NCI-H187 (cell line): ENCODE results near the gene DIAPH2.

Source experiments
- DNase-seq, 2 experiments: peaks; one replicate each; lab custom pipeline; 2025; lab: John Stamatoyannopoulos, UW

The DIAPH2 gene

DNA sequence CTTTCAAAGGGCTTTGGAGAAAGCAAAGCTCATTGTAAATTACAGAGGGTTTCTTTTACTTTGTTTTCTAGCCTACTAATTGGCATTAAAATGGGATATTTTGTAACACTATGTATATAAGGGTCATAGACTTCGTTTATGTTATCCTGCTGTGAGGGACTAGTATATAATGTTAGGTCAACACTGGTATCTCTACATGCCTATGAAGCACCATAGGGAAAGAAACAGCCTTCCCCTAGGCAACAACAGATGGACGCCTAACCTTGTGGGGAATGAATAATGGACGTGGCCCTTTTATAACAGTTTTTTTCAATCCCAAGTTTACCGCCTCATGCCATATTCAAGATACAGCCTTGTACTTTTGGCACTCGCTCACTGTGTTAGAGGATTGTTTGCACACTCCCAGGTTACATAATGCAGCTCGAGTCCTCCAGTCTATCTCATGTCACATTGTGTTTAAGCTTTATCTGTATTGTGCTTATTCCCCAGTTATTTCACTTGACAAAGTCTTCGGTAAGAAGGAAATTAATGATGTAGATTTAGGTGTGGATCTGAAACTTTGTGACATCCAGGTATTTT, 910.1 kb downstream of the DIAPH2 start:
- DNase-seq = no peak

DNA sequence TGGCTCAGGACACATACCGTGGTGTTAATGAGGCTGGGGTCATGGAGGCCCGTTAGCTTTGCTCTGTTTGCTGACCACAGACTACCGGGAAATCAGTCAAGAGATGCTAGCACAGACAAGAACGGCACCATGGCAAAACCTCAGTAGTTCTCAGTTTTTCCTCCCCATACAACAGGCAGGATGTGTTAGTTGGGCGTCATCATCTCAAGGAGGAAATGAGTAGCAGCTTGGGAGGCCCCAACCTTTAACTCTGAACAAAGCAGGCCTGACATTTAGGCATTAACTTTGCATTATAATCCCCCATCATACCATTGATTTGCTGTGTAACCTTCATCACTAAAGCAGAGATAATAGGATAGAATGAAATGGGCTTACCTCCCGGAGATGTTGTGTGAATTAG, 913.3 kb downstream of the DIAPH2 start:
- DNase-seq = no peak

DNA sequence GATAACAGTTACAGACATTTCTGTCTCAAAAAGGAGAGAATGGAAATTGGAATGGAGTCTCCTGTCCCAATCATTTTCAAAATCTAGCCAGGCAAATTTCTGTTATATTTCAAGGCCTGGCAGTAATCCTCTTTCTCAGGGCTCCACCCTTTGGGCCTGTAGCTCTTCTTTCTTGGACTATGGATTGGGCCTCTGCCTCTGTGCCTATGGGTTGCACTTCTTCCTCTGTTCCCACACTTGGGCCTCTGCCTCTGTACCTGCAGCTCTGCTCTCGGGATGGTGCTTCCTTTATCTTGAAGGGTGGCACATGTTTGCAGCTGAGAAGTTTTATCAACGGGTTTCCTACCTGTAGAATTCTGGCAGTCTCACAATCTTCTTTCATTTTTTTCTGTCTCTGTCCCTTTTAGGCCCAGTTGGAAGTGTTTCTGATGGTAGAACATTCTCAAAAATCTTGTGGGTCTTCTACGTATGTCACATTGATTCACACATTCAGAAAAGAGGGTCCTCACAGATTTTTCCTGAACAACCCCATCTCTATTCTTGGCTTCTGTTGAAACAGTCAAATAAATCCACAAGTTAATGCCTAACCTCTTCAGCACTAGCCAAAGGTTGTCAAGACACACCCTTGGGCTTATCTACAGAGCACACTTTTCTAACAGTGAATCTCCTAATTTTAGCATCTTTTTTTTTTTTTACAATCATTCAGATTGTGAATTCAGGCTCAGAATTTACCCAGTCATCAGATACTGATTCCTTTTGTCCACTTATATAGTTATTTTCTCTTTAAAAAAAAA, 918.0 kb downstream of the DIAPH2 start:
- DNase-seq = no peak

DNA sequence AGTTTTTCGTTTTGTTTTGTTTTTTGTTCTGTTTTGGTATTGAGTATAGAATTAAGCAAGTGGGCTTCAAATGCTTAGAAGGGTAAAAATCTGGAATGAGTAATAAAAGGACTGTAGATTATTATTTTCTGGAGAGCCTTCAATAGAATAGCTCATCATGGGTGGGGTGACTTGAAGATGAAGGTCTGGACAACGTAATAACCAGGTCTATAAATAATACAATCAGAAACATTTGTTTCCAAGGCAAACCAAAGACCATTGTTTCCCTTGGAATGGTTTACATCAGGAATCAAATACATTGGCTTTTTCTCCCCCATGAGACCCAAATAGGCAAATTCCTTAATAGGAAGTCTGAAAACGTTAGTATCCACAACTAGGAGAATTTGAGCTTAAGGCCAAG, 920.6 kb downstream of the DIAPH2 start:
- DNase-seq = no peak

DNA sequence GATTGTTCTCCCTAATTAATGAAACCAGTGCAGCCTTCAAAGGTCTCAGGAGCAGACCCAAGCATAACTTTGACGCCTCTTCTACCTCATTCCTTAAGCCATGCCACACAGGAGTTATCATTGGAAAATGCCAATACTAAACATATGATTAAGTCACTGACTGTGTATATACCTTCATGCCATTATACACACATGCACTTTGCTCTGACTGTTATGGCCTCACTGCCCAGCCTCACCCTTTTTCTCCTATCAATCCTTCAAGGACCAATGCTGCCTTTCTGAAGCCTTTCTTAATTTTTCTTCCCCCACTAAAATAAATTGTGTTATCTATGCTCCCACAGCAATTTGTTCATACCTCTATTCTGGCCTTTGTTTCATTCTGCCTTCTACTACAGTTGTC, 924.7 kb downstream of the DIAPH2 start:
- no peak for DNase-seq

DNA sequence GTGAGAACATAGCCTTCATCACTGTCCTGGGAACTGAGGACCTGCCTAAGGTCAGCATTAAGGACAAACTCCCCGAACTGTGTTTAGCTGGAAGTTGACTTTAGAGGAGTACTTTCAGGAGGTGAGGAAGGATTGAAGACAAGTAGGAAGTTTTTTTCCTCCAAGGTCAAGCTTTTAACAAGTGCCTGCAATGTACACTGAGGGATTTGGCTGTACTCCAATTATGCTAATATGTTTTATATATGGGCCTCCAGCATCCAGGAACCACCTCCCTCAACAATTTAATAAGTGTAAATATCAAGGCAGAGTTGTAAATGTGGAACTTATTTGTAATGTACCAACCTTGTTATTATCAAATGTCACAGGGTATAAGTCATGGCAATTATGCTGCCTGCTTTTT, 925.3 kb downstream of the DIAPH2 start:
- no peak for DNase-seq

DNA sequence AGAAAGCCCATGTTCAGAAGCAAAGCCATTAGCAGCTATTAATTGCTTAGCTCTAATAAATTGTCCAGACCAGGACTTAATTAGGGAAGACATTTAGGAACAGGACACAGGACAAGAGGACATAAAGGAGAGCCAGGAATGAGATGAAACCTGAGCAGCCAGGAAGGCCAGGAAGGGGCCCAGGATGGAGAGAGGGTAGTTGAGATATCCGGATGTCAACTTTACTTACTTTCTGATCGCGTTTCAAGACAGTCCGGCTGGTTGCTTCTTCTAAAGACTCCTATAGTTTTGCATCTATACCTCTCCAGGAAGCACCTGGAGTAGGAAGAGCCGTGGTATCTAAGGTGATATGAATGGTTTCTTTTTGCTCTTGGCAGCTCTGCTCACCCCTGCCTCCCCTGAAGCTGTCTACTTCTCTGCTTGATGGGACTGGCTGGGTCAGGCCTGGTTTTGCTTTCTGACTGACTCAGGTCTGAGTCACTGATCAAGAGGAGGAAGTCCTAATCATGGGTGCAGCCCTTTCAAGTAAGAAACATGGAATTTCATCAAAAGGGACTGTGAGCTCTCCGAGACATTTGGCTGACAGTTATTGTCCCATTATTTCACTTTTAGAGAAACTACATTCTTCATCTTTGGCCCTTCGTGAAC, 932.4 kb downstream of the DIAPH2 start:
- no peak for DNase-seq

DNA sequence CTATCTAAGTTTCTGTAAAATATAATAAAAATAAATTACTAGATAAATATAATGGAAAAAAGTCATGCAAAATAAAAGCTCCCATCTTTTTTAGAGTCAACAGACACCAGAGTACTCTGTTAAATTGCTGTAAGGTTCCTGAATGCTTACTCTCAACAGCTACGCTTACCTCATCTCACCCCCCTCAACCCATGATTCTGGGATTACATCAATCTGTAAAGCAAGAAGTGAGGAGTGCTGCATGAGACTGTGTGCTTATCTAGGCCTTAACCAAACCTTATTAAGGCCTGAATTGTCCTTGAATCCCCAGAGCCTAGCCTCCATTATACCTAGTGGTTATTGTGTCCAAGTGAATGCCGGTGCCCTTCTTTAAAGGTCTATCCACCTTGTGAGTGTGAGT, 934.9 kb downstream of the DIAPH2 start:
- DNase-seq = no peak

DNA sequence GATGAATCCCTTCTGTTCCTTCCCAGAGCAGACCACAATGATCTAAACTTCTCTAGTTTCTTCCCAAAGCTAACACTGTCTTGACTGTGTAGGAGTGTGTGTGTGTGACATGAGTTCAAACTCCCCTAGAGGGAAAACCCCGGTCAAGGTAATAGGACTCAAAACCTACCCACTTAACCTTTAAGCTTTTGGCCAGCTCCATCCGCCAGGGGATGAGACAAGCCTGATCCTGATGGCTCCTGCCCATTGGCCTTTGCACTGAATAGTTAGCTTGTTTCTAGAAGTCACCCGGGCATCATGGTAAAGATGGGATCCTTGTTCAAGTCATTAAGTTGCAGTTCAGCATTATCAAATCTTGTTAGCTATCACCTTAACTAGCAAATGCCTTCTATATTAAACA, 937.5 kb downstream of the DIAPH2 start:
- DNase-seq = no peak

DNA sequence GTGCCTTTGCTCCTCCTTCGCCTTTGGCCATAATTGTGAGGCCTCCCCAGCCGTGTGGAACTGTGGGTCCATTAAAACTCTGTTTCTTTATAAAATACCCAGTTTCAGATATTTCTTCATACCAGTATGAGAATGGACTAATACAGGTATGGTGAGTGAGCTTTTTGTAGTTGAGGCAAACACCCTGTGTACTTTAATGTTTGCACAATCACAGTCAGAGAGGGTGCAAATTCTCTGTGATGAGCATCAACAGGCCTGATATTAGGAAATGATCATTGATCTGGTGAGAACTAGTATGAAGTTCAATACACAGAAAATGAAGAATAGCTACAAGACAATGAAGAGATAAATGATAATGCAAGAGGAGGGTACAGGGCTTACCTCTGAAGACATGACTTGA, 943.7 kb downstream of the DIAPH2 start:
- DNase-seq = no peak

DNA sequence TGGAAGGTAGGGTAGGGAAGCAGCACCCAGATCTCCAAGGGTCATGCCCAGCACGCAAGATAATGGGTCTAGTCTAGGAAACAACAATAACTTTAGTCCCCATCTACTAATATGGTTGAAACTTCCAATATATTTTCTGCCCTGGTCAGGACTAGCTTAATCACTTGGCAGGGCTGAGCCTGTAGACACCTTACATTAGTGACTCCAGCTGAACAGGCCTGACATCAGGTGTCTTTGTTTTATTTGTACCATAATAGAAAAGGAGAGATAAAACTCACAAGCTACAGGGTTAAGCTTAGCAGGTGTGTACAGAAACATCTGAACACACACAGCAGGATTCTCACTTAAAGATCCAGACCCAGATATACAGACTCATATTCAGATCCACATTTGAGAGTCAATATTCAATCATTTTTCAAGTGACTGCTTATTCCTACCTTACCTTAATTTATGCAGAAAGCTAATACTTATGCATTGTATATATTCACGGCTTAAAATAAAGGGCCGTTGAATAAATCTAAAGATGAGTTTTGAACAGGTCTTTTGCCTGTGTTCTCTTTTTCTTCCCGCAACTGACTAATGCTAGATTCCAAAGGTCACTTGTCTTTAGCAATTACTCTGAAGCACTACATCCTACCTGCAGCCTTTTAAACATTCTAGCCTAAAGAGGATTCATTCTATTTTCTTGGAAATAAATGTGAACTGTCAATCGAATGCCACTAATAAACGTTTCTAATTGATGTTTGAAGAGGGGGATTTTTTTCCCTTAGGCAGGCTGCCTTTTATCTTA, 944.4 kb downstream of the DIAPH2 start:
- no peak for DNase-seq

DNA sequence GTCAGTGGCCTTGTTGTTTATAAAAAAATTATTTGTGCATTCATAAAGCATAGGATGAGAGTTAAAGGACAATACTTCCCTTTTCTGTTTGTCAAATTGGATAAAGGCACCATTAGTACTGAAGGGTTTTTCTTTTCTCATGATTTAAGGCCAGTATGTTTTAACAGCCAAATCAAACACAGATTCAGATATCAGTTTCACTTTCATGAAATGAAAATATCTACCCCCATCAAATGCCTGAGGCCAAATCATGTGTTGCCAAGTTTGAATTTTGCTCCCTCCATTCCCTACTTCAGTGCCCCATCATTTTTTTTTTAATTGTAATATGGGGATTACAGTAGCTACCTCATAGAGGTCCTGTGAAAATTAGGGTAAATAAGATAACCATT, 944.9 kb downstream of the DIAPH2 start:
- DNase-seq = no peak

DNA sequence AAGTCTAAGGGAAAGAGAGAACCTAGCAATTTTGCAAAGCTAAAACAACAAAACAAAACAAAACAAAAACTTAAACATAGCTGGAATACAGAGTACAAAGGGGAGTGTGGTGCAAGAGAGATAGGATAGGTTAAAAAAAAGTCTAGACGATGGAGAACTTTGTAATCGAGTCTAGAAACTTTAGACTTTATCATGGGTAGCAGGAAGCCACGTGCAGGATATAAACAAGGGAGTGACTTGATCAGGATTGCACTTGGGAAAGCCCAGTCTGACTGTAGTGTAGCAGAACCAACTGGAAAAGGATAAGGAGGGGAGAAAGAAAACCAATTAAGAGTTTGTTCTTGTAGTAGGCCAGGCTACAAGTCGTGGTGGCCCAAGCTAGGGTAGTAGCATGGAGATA, 949.2 kb downstream of the DIAPH2 start:
- DNase-seq = no peak

DNA sequence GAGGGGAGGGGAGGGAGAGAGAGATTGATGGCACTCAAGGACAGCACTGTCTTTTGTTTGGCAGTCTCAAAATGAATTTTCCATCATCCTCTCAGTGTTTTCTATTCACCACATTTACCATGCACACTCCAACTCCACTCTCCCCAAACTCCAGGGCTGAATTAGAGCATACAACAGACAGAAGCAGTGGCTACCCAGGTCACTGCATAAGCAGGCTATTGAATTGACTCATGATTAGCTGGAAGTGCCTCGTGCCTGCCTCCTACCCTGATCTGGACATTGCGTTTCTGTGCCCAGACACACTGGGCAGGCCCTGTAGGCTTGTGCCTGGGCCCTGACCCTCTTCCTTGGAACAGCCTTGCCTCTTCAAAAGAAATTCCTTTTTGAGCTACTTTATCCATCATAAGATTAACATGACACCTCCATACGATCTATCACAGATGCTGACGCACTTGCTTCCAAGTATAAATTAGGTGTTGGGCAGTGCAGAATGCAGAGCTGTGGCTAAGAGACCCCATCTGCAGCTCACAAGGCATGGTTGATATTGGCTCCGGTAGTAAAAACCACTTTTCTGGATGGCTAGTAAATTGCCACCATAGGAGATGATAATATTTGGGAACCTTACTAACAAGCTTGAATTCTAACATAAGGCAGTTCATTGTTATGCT, 952.0 kb downstream of the DIAPH2 start:
- DNase-seq = no peak

DNA sequence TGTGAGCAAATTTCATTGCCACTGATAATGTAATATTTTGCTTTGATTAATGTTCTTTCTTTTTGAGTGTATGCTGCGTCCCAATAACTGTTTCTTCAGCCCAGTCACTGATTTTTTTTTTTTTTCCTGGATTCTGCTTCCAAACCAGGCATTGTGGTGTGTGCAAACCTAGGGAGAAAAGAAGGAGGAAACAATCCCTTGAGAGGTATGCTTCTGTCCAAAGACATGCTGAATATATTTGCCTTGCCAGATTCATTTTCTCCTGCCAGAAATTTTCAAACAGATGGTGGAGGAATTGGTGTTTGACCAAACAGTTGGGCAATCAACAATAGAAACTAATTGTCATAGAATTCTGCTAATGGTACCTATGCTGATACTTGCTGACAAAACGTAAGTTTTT, 952.6 kb downstream of the DIAPH2 start:
- no peak for DNase-seq

DNA sequence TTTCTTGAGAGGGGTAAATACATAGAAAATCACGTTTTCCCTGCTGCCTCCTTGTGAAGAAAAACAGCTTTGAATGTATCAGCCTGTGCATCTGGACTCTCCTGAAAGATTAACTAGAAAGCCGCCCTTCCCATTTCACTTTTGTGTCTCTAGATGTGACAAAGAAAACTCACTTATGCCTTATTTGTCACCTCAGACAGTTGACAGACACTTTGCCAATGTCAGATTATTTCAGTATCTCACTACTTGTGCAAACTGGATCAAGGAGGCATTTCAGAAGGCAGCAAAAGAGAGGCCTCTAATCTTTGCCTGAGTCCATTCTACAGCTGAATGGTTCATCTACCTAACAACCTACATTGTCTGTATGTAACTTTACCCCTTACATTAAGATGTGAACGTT, 954.0 kb downstream of the DIAPH2 start:
- no peak for DNase-seq

DNA sequence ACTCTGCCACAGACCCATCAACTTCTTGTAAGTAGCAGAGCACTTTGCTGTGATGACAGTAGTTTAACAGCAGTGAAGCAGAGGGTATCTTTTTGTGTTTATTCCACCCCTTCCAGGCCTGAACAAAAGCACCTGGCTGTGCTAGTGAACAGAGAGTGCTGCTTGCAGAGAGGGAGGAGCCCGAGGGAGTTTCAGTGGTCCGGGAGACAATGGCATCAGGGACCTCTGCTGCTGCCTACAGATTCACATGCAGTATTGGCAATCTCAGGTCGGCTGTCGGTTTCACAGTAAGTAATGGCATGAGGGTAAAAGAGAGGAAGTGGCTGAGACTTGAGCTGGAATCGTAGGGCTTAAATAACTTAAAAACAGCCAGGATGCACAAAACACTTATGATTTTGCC, 954.9 kb downstream of the DIAPH2 start:
- DNase-seq = no peak
